Spleen (tissue), 7 donors: Measurements from ENCODE around the gene ANKS1B.

ENCODE experiments used
- POLR2A ChIP-seq, 3 donors: fragments of 450-650 bp; IDR thresholded peaks; one replicate each; pipeline ENCODE4 v1.5.1; 2017; ENCODE audit warnings: antibody characterized with exemption in 3 of 3, mild to moderate bottlenecking in 1 of 3
- POLR2AphosphoS5 ChIP-seq, 3 donors: sonication (generic); formaldehyde crosslinking; IDR thresholded peaks; one replicate each; pipeline ENCODE4 v1.5.1; 2017; ENCODE audit warnings: antibody characterized with exemption in 3 of 3
- TF ChIP-seq, protein P1 (sequence below), 11 experiments: fragments of 200-600 bp in 7 of 11; fragments of 450-650 bp in 4 of 11; sonication (generic) in 4 of 11; IDR thresholded peaks in 8 of 11; conservative IDR thresholded peaks in 3 of 11; 1 replicate in 7 of 11; 2 replicates in 4 of 11; pipeline versions ENCODE4 v1.4.0 to v1.8.0; 2016 to 2021; ENCODE audit warnings: antibody characterized with exemption in 11 of 11, inconsistent platforms in 4 of 11, mild to moderate bottlenecking in 1 of 11
- donor health status: DM: no; HTN: no; CAD: no; lungs with moderate emphysema.
- donor health status: DM: no; HTN: no; CAD: no.
- donor health status: DM: no; HTN: no; CAD: no.

- TF ChIP-seq, protein P1, sequence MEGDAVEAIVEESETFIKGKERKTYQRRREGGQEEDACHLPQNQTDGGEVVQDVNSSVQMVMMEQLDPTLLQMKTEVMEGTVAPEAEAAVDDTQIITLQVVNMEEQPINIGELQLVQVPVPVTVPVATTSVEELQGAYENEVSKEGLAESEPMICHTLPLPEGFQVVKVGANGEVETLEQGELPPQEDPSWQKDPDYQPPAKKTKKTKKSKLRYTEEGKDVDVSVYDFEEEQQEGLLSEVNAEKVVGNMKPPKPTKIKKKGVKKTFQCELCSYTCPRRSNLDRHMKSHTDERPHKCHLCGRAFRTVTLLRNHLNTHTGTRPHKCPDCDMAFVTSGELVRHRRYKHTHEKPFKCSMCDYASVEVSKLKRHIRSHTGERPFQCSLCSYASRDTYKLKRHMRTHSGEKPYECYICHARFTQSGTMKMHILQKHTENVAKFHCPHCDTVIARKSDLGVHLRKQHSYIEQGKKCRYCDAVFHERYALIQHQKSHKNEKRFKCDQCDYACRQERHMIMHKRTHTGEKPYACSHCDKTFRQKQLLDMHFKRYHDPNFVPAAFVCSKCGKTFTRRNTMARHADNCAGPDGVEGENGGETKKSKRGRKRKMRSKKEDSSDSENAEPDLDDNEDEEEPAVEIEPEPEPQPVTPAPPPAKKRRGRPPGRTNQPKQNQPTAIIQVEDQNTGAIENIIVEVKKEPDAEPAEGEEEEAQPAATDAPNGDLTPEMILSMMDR (IDR thresholded peaks at IDR 0.05 in 8 of 11, conservative IDR thresholded peaks at IDR 0.05 in 3 of 11): no peak
- no peak for TF ChIP-seq POLR2A (IDR thresholded peaks at IDR 0.05)
- TF ChIP-seq POLR2AphosphoS5 (IDR thresholded peaks at IDR 0.05): no peak
These were observed 136.8 kb downstream of the ANKS1B start for GRCh38 chr12:99847936-99848335.
